ENCODE results near the gene SOX21. TPM values are rescaled to one million over a fixed set of nuclear protein-coding genes. Genes with fewer than 3 reads are reported as not detected.

The SOX21 gene
- total RNA-seq (not detected), polyA plus RNA-seq (not detected)

- DNase-seq: no peak
- POLR2A ChIA-PET: no interaction called here
- no peak within 1 kb of the TSS for H3K27ac ChIP-seq (ENCODE audit: low read depth, low read length)
- peaks cover 12 to 33% (median 33%) of the 10 kb centered on the region in 3 donors for H3K4me1 Mint-ChIP-seq
- peaks cover 59 to 75% of the 10 kb centered on the region in 2 donors for H3K27me3 Mint-ChIP-seq
- peaks cover 5 to 10% (median 7%) of the 10 kb centered on the region in 5 donors for H3K9me3 Mint-ChIP-seq
- peak within 1 kb of the TSS in 6 of 7 donors; percentile 41 to 86 (median 58) for H3K4me3 Mint-ChIP-seq
- no peak within 1 kb of the TSS for H3K4me3 ChIP-seq (ENCODE audit: low read length)
- no peaks in the 10 kb centered on the region for H3K36me3 Mint-ChIP-seq
- H3K9me3 ChIP-seq (ENCODE audit: low read length): no peaks in the 10 kb centered on the region
- H3K36me3 ChIP-seq (ENCODE audit: insufficient read depth, low read length): no peaks in the 10 kb centered on the region
- CTCF ChIA-PET: no interaction called here
- H3K4me1 ChIP-seq (ENCODE audit: insufficient read depth, low read length): peaks cover 15% of the 10 kb centered on the region
- H3K27me3 ChIP-seq (ENCODE audit: insufficient read depth, low read length, poor library complexity, severe bottlenecking): peaks cover 32% of the 10 kb centered on the region
- no peak within 1 kb of the TSS for H3K27ac Mint-ChIP-seq
Measured at GRCh38 chr13:94712287-94712811, at the start of gene SOX21. Gene SOX21 (minus strand): TSS chr13:94712545. CDS start chr13:94712049, 496 bp downstream.

GRCh38 chr13:94761407-94761806 is 49.1 kb upstream of the SOX21 start:
- H3K4me3 Mint-ChIP-seq: no peak overlapping the region
- no peak for DNase-seq
- Histone ChIP-seq H3K4me1 (ENCODE audit: insufficient read depth, low read length) (no peaks in the 10 kb centered on the region), H3K4me3 (ENCODE audit: low read length) (no peak overlapping the region), H3K27ac (ENCODE audit: low read depth, low read length) (no peak overlapping the region), H3K36me3 (ENCODE audit: insufficient read depth, low read length) (no peaks in the 10 kb centered on the region), H3K27me3 (ENCODE audit: insufficient read depth, low read length, poor library complexity, severe bottlenecking) (no peaks in the 10 kb centered on the region), H3K9me3 (ENCODE audit: low read length) (no peaks in the 10 kb centered on the region)
- H3K27ac Mint-ChIP-seq: peak overlapping the region in 2 of 8 donors; percentile 12 to 13
- H3K4me1 Mint-ChIP-seq: no peaks in the 10 kb centered on the region
- H3K27me3 Mint-ChIP-seq: peaks cover 10 to 21% of the 10 kb centered on the region in 2 donors
- ChIA-PET CTCF (no interaction called here), POLR2A (no interaction called here)
- H3K36me3 Mint-ChIP-seq: peaks cover 0 to 1% (median 0%) of the 10 kb centered on the region in 3 donors
- peaks cover 0 to 2% (median 2%) of the 10 kb centered on the region in 5 donors for H3K9me3 Mint-ChIP-seq

GRCh38 chr13:94759120-94759728 is 46.9 kb upstream of the SOX21 start:
- Mint-ChIP-seq H3K27ac (no peak overlapping the region), H3K4me3 (no peak overlapping the region), H3K4me1 (no peaks in the 10 kb centered on the region), H3K9me3 (peaks cover 0 to 2% (median 2%) of the 10 kb centered on the region in 5 donors), H3K36me3 (peaks cover 0 to 1% (median 0%) of the 10 kb centered on the region in 3 donors), H3K27me3 (peaks cover 10 to 13% of the 10 kb centered on the region in 2 donors)
- ChIA-PET CTCF (no interaction called here), POLR2A (no interaction called here)
- no peaks in the 10 kb centered on the region for H3K36me3 ChIP-seq (ENCODE audit: insufficient read depth, low read length)
- no peak for DNase-seq
- H3K4me1 ChIP-seq (ENCODE audit: insufficient read depth, low read length): no peaks in the 10 kb centered on the region
- no peak overlapping the region for H3K4me3 ChIP-seq (ENCODE audit: low read length)
- H3K27ac ChIP-seq (ENCODE audit: low read depth, low read length): no peak overlapping the region
- no peaks in the 10 kb centered on the region for H3K9me3 ChIP-seq (ENCODE audit: low read length)
- no peaks in the 10 kb centered on the region for H3K27me3 ChIP-seq (ENCODE audit: insufficient read depth, low read length, poor library complexity, severe bottlenecking)

DNA sequence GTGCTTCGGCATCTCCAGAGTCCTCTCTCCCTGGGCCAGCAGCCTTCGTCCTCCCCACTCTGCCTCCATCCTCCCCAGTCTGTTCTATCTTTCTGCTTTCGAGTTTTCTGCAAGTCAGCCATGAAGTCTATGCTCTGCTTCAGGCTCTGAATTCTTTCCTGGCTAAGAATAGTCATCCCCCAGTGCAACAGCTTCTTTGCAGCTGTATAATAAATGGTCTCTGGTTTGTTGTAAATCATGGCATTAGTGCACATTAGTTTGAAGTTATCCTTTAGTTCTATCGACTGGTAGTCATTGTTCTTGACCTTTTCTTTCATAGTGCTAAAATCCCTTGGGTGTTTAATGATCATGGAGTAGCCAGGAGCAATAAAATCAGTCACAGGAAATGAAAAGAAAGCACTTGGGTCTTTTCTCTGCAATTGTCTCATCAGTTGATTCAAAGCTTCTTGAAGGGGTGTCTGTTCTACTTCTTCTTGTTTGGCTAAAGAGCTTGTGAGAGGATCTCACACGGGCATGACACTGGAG is 46.2 kb upstream of the SOX21 start:
- ChIA-PET CTCF (no interaction called here), POLR2A (no interaction called here)
- Mint-ChIP-seq H3K4me1 (no peaks in the 10 kb centered on the region), H3K9me3 (peaks cover 0 to 2% (median 2%) of the 10 kb centered on the region in 5 donors), H3K4me3 (no peak overlapping the region), H3K27ac (peak overlapping the region in 1 of 8 donors; percentile 80), H3K36me3 (peaks cover 0 to 1% (median 0%) of the 10 kb centered on the region in 3 donors), H3K27me3 (peaks cover 10 to 13% of the 10 kb centered on the region in 2 donors)
- Histone ChIP-seq H3K4me3 (ENCODE audit: low read length) (no peak overlapping the region), H3K36me3 (ENCODE audit: insufficient read depth, low read length) (no peaks in the 10 kb centered on the region), H3K9me3 (ENCODE audit: low read length) (no peaks in the 10 kb centered on the region), H3K4me1 (ENCODE audit: insufficient read depth, low read length) (no peaks in the 10 kb centered on the region), H3K27me3 (ENCODE audit: insufficient read depth, low read length, poor library complexity, severe bottlenecking) (no peaks in the 10 kb centered on the region), H3K27ac (ENCODE audit: low read depth, low read length) (no peak overlapping the region)
- DNase-seq: no peak

DNA sequence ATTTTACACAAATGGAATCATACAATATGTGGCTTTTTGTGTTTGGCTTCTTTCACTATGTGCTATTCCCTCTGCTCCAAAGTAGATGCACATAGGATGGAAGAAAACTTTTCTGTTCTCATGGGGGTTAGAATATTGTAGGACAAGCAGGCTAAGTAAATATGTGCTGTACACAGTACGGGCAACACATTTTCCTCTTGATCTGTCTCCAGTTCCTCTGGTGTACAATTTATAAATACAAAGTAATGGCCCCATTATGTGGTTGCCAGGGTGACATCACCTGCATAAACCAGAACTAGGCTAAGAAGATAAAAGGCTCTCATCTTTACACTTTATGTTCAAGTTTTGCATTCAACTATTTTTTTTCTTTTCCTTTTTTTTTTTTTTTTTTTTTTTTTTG is 41.0 kb upstream of the SOX21 start:
- peaks cover 0 to 1% (median 0%) of the 10 kb centered on the region in 3 donors for H3K36me3 Mint-ChIP-seq
- H3K4me1 Mint-ChIP-seq: no peaks in the 10 kb centered on the region

DNA sequence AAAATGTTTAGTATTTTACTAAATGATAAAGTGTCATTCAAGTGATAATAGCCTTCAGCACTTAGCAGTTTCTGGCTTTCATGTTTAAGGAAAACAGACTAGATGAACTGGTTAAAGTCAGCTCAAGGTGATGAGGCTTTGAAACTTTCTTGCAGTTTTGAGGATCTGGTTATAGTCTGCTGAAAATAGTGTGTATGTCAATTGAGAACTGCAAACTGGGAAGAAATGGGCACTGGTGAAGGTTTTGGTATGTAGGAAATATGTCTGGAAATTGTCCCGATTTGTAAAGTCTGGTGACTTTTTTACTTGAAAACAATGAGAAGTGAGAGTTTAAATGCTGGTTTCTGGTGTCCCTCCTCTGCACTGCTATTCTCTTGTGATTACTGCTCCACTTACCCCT is 36.8 kb upstream of the SOX21 start:
- no peaks in the 10 kb centered on the region for H3K27me3 ChIP-seq (ENCODE audit: insufficient read depth, low read length, poor library complexity, severe bottlenecking)
- no peaks in the 10 kb centered on the region for H3K4me1 Mint-ChIP-seq
- H3K9me3 Mint-ChIP-seq: no peaks in the 10 kb centered on the region
- H3K27me3 Mint-ChIP-seq: peaks cover 1 to 15% of the 10 kb centered on the region in 2 donors
- H3K36me3 Mint-ChIP-seq: no peaks in the 10 kb centered on the region
- H3K4me3 Mint-ChIP-seq: no peak overlapping the region
- H3K27ac Mint-ChIP-seq: no peak overlapping the region
- ChIA-PET CTCF (no interaction called here), POLR2A (no interaction called here)
- no peaks in the 10 kb centered on the region for H3K4me1 ChIP-seq (ENCODE audit: insufficient read depth, low read length)
- no peak for DNase-seq
- no peak overlapping the region for H3K27ac ChIP-seq (ENCODE audit: low read depth, low read length)
- no peaks in the 10 kb centered on the region for H3K36me3 ChIP-seq (ENCODE audit: insufficient read depth, low read length)
- no peak overlapping the region for H3K4me3 ChIP-seq (ENCODE audit: low read length)
- H3K9me3 ChIP-seq (ENCODE audit: low read length): no peaks in the 10 kb centered on the region

More for the DNA sequence above, 41.0 kb upstream of the SOX21 start:
- no peak overlapping the region for H3K4me3 ChIP-seq (ENCODE audit: low read length)
- Mint-ChIP-seq H3K27ac (no peak overlapping the region), H3K4me3 (no peak overlapping the region), H3K27me3 (peaks cover 1 to 7% of the 10 kb centered on the region in 2 donors), H3K9me3 (peaks cover 0 to 2% (median 0%) of the 10 kb centered on the region in 5 donors)
- H3K27ac ChIP-seq (ENCODE audit: low read depth, low read length): no peak overlapping the region
- no peaks in the 10 kb centered on the region for H3K9me3 ChIP-seq (ENCODE audit: low read length)
- no peaks in the 10 kb centered on the region for H3K4me1 ChIP-seq (ENCODE audit: insufficient read depth, low read length)
- no peak for DNase-seq
- H3K27me3 ChIP-seq (ENCODE audit: insufficient read depth, low read length, poor library complexity, severe bottlenecking): no peaks in the 10 kb centered on the region
- POLR2A ChIA-PET: no interaction called here
- CTCF ChIA-PET: no interaction called here
- no peaks in the 10 kb centered on the region for H3K36me3 ChIP-seq (ENCODE audit: insufficient read depth, low read length)

DNA sequence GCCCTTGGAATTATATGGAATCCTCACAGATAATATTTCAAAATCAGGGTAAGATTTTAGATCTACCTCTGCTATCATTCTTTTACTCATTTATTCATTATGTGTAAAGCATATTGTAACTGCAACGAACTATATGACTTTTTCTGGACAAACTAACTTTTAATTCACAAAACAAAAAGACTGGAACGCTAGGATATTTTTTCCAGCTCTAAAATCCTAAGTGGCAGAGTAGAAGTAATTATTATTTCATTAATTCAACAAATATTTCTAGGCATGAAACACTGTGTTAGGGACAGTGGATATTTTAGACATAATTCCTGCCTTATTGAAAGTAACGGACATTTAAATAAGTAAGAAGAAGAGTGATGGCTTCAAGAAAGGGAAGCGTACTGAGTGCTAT is 26.9 kb upstream of the SOX21 start:
- Mint-ChIP-seq H3K27me3 (peaks cover 6 to 13% of the 10 kb centered on the region in 2 donors), H3K4me1 (no peaks in the 10 kb centered on the region), H3K36me3 (no peaks in the 10 kb centered on the region), H3K27ac (no peak overlapping the region), H3K9me3 (peaks cover 0 to 2% (median 0%) of the 10 kb centered on the region in 5 donors), H3K4me3 (no peak overlapping the region)
- CTCF ChIA-PET: no interaction called here
- Histone ChIP-seq H3K4me3 (ENCODE audit: low read length) (no peak overlapping the region), H3K27me3 (ENCODE audit: insufficient read depth, low read length, poor library complexity, severe bottlenecking) (no peaks in the 10 kb centered on the region), H3K36me3 (ENCODE audit: insufficient read depth, low read length) (no peaks in the 10 kb centered on the region), H3K9me3 (ENCODE audit: low read length) (no peaks in the 10 kb centered on the region), H3K4me1 (ENCODE audit: insufficient read depth, low read length) (no peaks in the 10 kb centered on the region), H3K27ac (ENCODE audit: low read depth, low read length) (no peak overlapping the region)
- POLR2A ChIA-PET: no interaction called here
- no peak for DNase-seq

DNA sequence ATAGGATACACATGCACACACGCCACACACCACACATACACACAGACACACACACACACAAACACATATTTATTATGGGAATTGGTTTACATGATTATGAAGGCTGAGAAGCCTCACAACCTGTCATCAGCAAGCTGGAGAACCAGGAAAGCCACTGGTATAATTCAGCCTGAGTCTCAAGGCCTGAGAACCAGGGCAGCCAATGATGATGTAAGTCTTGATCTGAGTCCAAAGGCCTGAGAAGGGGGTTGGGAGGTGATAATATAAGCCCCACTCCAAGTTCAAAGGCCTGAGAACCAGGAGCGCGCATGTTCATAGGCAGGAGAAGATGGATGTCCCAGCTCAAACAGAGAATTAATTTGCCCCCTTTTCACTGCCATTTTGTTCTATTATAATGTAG is 18.7 kb upstream of the SOX21 start:
- Mint-ChIP-seq H3K9me3 (peaks cover 3 to 13% (median 4%) of the 10 kb centered on the region in 5 donors), H3K4me3 (no peak overlapping the region), H3K27ac (peak overlapping the region in 1 of 8 donors; percentile 27), H3K27me3 (peaks cover 5 to 6% of the 10 kb centered on the region in 2 donors), H3K4me1 (no peaks in the 10 kb centered on the region), H3K36me3 (no peaks in the 10 kb centered on the region)
- Histone ChIP-seq H3K27me3 (ENCODE audit: insufficient read depth, low read length, poor library complexity, severe bottlenecking) (no peaks in the 10 kb centered on the region), H3K4me3 (ENCODE audit: low read length) (no peak overlapping the region), H3K9me3 (ENCODE audit: low read length) (no peaks in the 10 kb centered on the region), H3K4me1 (ENCODE audit: insufficient read depth, low read length) (no peaks in the 10 kb centered on the region), H3K27ac (ENCODE audit: low read depth, low read length) (no peak overlapping the region), H3K36me3 (ENCODE audit: insufficient read depth, low read length) (no peaks in the 10 kb centered on the region)
- ChIA-PET CTCF (no interaction called here), POLR2A (no interaction called here)
- no peak for DNase-seq

All from CD8-positive, alpha-beta memory T cell (primary cell).